HEK293 (cell line): Measurements from ENCODE around the gene NRP1.

Experiments
- CTCF ChIA-PET: fragments of 350-600 bp; formaldehyde crosslinking; extraction: SDS; loops from one replicate; lab custom pipeline; 2021; ENCODE audit warnings: antibody characterized with exemption; lab: Yijun Ruan, JAX
- POLR2A ChIA-PET: fragments of 300-600 bp; formaldehyde crosslinking; extraction: SDS; loops from one replicate; lab custom pipeline; 2020; ENCODE audit warnings: antibody characterized with exemption, inconsistent platforms; lab: Yijun Ruan, JAX
- H3K27ac ChIP-seq: fragments of 200-500 bp; sonication (Bioruptor generic); 2 replicates; pipeline ENCODE4 v1.5.1; 2014; ENCODE audit warnings: low read depth, low read length, control low read depth, inconsistent platforms; ENCODE audit errors: extremely low read depth
- H3K36me3 ChIP-seq, 2 experiments: fragments of 200-500 bp in 1 of 2; sonication (Bioruptor generic) in 1 of 2; 1 replicate in 1 of 2; 2 replicates in 1 of 2; pipeline ENCODE4 v1.5.1; 2014 to 2017; ENCODE audit warnings: inconsistent platforms in 2 of 2, low read length in 2 of 2; ENCODE audit not compliant: control insufficient read depth in 2 of 2, insufficient read depth in 1 of 2
- H3K4me1 ChIP-seq: fragments of 200-500 bp; sonication (Bioruptor generic); 2 replicates; pipeline ENCODE4 v1.5.1; 2014; ENCODE audit warnings: mild to moderate bottlenecking, low read length, inconsistent platforms; ENCODE audit not compliant: control insufficient read depth, insufficient read depth
- H3K4me3 ChIP-seq: 2 replicates; pipeline ENCODE4 v1.5.1; 2011; ENCODE audit warnings: low read depth, mild to moderate bottlenecking, control low read depth, low read length, moderate library complexity
- H3K9me3 ChIP-seq: fragments of 200-500 bp; sonication (Bioruptor generic); 2 replicates; pipeline ENCODE4 v1.5.1; 2014; ENCODE audit warnings: low read depth, low read length, inconsistent platforms; ENCODE audit not compliant: control insufficient read depth, insufficient read depth
- BCL11B ChIP-seq: fragments of 450-650 bp; formaldehyde crosslinking; IDR thresholded peaks from 2 replicates; pipeline ENCODE4 v1.5.1; 2016; ENCODE audit warnings: low read depth, missing biosample characterization, missing genetic modification characterization
- INSM2 ChIP-seq: fragments of 450-650 bp; formaldehyde crosslinking; IDR thresholded peaks from 2 replicates; pipeline ENCODE4 v1.5.1; 2016; ENCODE audit warnings: missing biosample characterization, missing genetic modification characterization
- PBX3 ChIP-seq: sonication (generic); formaldehyde crosslinking; IDR thresholded peaks from 2 replicates; pipeline ENCODE4 v1.8.1; 2022; ENCODE audit warnings: mild to moderate bottlenecking, moderate library complexity, missing genetic modification reagents
- PRDM4 ChIP-seq: fragments of 450-650 bp; formaldehyde crosslinking; IDR thresholded peaks from 2 replicates; pipeline ENCODE4 v1.5.1; 2017; ENCODE audit warnings: missing biosample characterization, missing genetic modification characterization
- WT1 ChIP-seq: fragments of 450-650 bp; formaldehyde crosslinking; IDR thresholded peaks from 2 replicates; pipeline ENCODE4 v1.5.1; 2016; ENCODE audit warnings: missing biosample characterization, missing genetic modification characterization
- YY2 ChIP-seq: fragments of 450-650 bp; formaldehyde crosslinking; IDR thresholded peaks from 2 replicates; pipeline ENCODE4 v1.5.1; 2016; ENCODE audit warnings: missing biosample characterization, missing genetic modification characterization
- ZNF132 ChIP-seq: fragments of 450-650 bp; formaldehyde crosslinking; IDR thresholded peaks from 2 replicates; pipeline ENCODE4 v1.5.1; 2017; ENCODE audit warnings: missing biosample characterization, missing genetic modification characterization, borderline replicate concordance
- ZNF140 ChIP-seq: fragments of 450-650 bp; formaldehyde crosslinking; IDR thresholded peaks from 2 replicates; pipeline ENCODE4 v1.5.1; 2016; ENCODE audit warnings: missing biosample characterization, missing genetic modification characterization
- ZNF174 ChIP-seq: fragments of 450-650 bp; formaldehyde crosslinking; IDR thresholded peaks from 2 replicates; pipeline ENCODE4 v1.5.0; 2017; ENCODE audit warnings: missing biosample characterization, mild to moderate bottlenecking, missing genetic modification characterization
- ZNF18 ChIP-seq: fragments of 450-650 bp; formaldehyde crosslinking; IDR thresholded peaks from 2 replicates; pipeline ENCODE4 v1.5.1; 2016; ENCODE audit warnings: missing biosample characterization, missing genetic modification characterization
- ZNF2 ChIP-seq: fragments of 450-650 bp; formaldehyde crosslinking; IDR thresholded peaks from 2 replicates; pipeline ENCODE4 v1.5.1; 2016; ENCODE audit warnings: missing biosample characterization, missing genetic modification characterization
- ZNF221 ChIP-seq: fragments of 450-650 bp; formaldehyde crosslinking; IDR thresholded peaks from 2 replicates; pipeline ENCODE4 v1.5.1; 2017; ENCODE audit warnings: missing biosample characterization, missing genetic modification characterization, borderline replicate concordance
- ZNF223 ChIP-seq: fragments of 450-650 bp; formaldehyde crosslinking; IDR thresholded peaks from 2 replicates; pipeline ENCODE4 v1.5.1; 2016; ENCODE audit warnings: missing biosample characterization, missing genetic modification characterization
- ZNF280C ChIP-seq: fragments of 450-650 bp; formaldehyde crosslinking; IDR thresholded peaks from 2 replicates; pipeline ENCODE4 v1.5.1; 2016; ENCODE audit warnings: missing biosample characterization, missing genetic modification characterization
- ZNF37A ChIP-seq: fragments of 450-650 bp; IDR thresholded peaks from 2 replicates; pipeline ENCODE4 v1.5.1; 2018; ENCODE audit warnings: missing biosample characterization, missing genetic modification characterization
- ZNF473 ChIP-seq: fragments of 450-650 bp; formaldehyde crosslinking; IDR thresholded peaks from 2 replicates; pipeline ENCODE4 v1.5.1; 2017; ENCODE audit warnings: missing biosample characterization, missing genetic modification characterization
- ZNF549 ChIP-seq: fragments of 450-650 bp; IDR thresholded peaks from 2 replicates; pipeline ENCODE4 v1.5.1; 2018; ENCODE audit warnings: missing biosample characterization, missing genetic modification characterization, mild to moderate bottlenecking, inconsistent platforms, moderate library complexity
- ZNF600 ChIP-seq: fragments of 450-650 bp; formaldehyde crosslinking; IDR thresholded peaks from 2 replicates; pipeline ENCODE4 v1.5.1; 2016; ENCODE audit warnings: missing biosample characterization, missing genetic modification characterization
- ZSCAN18 ChIP-seq: fragments of 450-650 bp; formaldehyde crosslinking; IDR thresholded peaks from 2 replicates; pipeline ENCODE4 v1.5.1; 2016; ENCODE audit warnings: missing biosample characterization, missing genetic modification characterization
- ZSCAN30 ChIP-seq: fragments of 450-650 bp; IDR thresholded peaks from 2 replicates; pipeline ENCODE4 v1.5.1; 2018; ENCODE audit warnings: missing biosample characterization, mild to moderate bottlenecking, missing genetic modification characterization, moderate library complexity
- ZSCAN4 ChIP-seq: fragments of 450-650 bp; formaldehyde crosslinking; IDR thresholded peaks from 2 replicates; pipeline ENCODE4 v1.5.1; 2017; ENCODE audit warnings: missing biosample characterization, missing genetic modification characterization
- ZXDB ChIP-seq: fragments of 450-650 bp; formaldehyde crosslinking; IDR thresholded peaks from 2 replicates; pipeline ENCODE4 v1.5.1; 2016; ENCODE audit warnings: missing biosample characterization, missing genetic modification characterization

The NRP1 gene

GRCh38 chr10:33229252-33229948, 105.1 kb downstream of the NRP1 start:
- Histone ChIP-seq H3K9me3 (no peaks in the 10 kb centered on the region), H3K36me3 (peaks cover 11 to 30% of the 10 kb centered on the region in 2 experiments), H3K27ac (no peak overlapping the region), H3K4me3 (no peak overlapping the region), H3K4me1 (no peaks in the 10 kb centered on the region; the same call in 1 of the 2 replicates)
- no peak for TF ChIP-seq BCL11B (tag by site-specific recombination)
- no peak for TF ChIP-seq ZNF140
- no peak for TF ChIP-seq ZNF18 (tag by site-specific recombination)
- no peak for TF ChIP-seq ZNF223
- TF ChIP-seq ZNF132 (tag by site-specific recombination): no peak
- no peak for TF ChIP-seq ZNF221 (tag by site-specific recombination)
- no peak for TF ChIP-seq PRDM4 (tag by site-specific recombination)
- ChIA-PET POLR2A (no interaction called here), CTCF (no interaction called here)

GRCh38 chr10:33228426-33228825, 106.0 kb downstream of the NRP1 start:
- no peak overlapping the region for H3K4me3 ChIP-seq
- CTCF ChIA-PET: no interaction called here
- H3K36me3 ChIP-seq: peaks cover 11 to 40% of the 10 kb centered on the region in 2 experiments
- no peak overlapping the region for H3K27ac ChIP-seq
- H3K4me1 ChIP-seq: no peaks in the 10 kb centered on the region; the same call in 1 of the 2 replicates
- TF ChIP-seq ZNF2 (tag by site-specific recombination): no peak
- TF ChIP-seq WT1 (tag by site-specific recombination): no peak
- no peak for TF ChIP-seq ZNF37A (tag by site-specific recombination)
- no peak for TF ChIP-seq ZNF280C
- no peak for TF ChIP-seq ZNF600
- TF ChIP-seq PBX3 (CRISPR knock-in tag): no peak
- no peak for TF ChIP-seq ZNF174 (tag by site-specific recombination)
- no peak for TF ChIP-seq ZSCAN30 (tag by site-specific recombination)
- TF ChIP-seq INSM2 (tag by site-specific recombination): no peak
- no peak for TF ChIP-seq ZSCAN4 (tag by site-specific recombination)
- TF ChIP-seq ZSCAN18 (tag by site-specific recombination): no peak
- no peak for TF ChIP-seq ZNF473 (tag by site-specific recombination)
- TF ChIP-seq ZXDB: no peak
- no peak for TF ChIP-seq YY2
- TF ChIP-seq ZNF549: no peak
- TF ChIP-seq, all 188 proteins: peak for 0
- no peaks in the 10 kb centered on the region for H3K9me3 ChIP-seq
- POLR2A ChIA-PET: no interaction called here
